ENCODE data around the gene DOCK3.
"Not testable (repeated sequence)": the region's sequence is repeated elsewhere in the genome, so short reads cannot be mapped to it uniquely, and the experiment has no call there.

DNA sequence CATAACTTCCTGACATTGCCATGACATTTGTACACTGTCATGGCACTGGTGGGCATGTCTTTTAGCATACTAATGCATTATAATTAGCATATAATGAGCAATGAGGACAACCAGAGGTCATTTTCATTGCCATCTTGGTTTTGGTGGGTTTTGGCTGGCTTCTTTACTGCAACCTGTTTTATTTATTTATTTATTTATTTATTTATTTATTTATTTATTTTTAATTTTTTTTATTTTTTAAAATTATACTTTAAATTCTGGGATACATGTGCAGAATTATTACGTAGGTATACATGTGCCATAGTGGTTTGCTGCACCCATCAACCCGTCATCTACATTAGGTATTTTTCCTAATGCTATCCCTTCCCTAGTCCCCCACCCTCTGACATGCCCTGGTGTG lies 156.3 kb downstream of the DOCK3 start:
- TF ChIP-seq ZNF8, RARB, OSR1, ZNF70 (CRISPR knock-in tag; IDR thresholded peaks at IDR 0.05): not testable (repeated sequence)
- TF ChIP-seq, protein P1, sequence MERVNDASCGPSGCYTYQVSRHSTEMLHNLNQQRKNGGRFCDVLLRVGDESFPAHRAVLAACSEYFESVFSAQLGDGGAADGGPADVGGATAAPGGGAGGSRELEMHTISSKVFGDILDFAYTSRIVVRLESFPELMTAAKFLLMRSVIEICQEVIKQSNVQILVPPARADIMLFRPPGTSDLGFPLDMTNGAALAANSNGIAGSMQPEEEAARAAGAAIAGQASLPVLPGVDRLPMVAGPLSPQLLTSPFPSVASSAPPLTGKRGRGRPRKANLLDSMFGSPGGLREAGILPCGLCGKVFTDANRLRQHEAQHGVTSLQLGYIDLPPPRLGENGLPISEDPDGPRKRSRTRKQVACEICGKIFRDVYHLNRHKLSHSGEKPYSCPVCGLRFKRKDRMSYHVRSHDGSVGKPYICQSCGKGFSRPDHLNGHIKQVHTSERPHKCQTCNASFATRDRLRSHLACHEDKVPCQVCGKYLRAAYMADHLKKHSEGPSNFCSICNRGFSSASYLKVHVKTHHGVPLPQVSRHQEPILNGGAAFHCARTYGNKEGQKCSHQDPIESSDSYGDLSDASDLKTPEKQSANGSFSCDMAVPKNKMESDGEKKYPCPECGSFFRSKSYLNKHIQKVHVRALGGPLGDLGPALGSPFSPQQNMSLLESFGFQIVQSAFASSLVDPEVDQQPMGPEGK (CRISPR knock-in tag; IDR thresholded peaks at IDR 0.05; ENCODE audit: borderline replicate concordance) = not testable (repeated sequence)
